ENCODE measurements around the gene NTRK2. TPM values are rescaled to one million over a fixed set of nuclear protein-coding genes. Genes with fewer than 3 reads are reported as not detected.

NTRK2 gene
- total RNA-seq, 1 donor from 2014 or later: 23.8 TPM

DNA sequence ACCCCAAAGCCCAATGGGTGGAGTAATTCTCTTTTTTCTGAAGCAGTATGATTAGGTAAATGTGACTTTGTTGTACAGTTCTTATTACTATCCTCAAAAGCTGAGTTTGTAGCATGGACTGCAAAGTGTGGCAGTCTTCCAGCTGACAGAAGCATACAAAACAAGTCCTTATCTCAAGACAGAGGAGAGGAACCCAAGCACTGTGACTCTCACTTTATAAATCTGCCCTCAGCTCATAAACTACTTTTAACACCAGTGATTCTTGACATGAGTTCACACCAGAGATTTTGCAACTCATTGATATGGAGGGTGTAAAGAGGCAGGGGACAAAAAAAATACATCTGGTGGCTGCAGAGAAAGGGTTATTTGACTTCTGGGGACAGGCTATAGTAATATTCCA is 251.6 kb downstream of the NTRK2 start:
- DNase-seq (ENCODE audit: low spot score in 2 of 2): no peak
- intact Hi-C loops (cut with DNase I): no loop called here

GRCh38 chr9:84922051-84922450 is 252.5 kb downstream of the NTRK2 start:
- no peak overlapping the region for H3K4me3 ChIP-seq
- no peak for DNase-seq (ENCODE audit: low spot score in 2 of 2)
- no peaks in the 10 kb centered on the region for H3K36me3 ChIP-seq
- no peak overlapping the region for H3K27ac ChIP-seq
- intact Hi-C loops (cut with DNase I): no loop called here
- H3K9me3 ChIP-seq: no peaks in the 10 kb centered on the region
- H3K27me3 ChIP-seq: no peaks in the 10 kb centered on the region
- no peaks in the 10 kb centered on the region for H3K4me1 ChIP-seq
- no peak for TF ChIP-seq CTCF (IDR thresholded peaks at IDR 0.05)

More for the DNA sequence above, 251.6 kb downstream of the NTRK2 start:
- Histone ChIP-seq H3K4me3 (no peak overlapping the region), H3K4me1 (no peaks in the 10 kb centered on the region), H3K27me3 (no peaks in the 10 kb centered on the region), H3K27ac (no peak overlapping the region), H3K36me3 (no peaks in the 10 kb centered on the region), H3K9me3 (no peaks in the 10 kb centered on the region)
- no peak for TF ChIP-seq CTCF (IDR thresholded peaks at IDR 0.05)

DNA sequence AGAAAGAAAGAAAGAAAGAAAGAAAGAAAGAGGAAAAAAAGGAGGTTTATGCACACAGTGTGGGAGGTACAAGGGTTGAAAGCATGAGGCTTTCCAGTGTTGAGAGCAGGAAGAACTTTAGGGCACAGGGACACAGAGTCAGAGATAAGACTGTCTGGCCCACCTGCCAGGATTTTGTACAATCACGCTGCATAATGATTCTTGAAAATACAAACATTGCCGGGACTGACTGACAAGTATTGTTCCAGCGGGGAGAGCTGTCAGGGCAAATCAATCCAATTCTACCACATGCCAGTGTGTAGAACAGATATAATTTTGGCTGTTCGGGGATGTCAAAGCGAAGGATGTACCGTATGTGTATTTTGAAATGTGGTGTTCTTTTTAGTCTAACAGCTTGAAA is 254.7 kb downstream of the NTRK2 start:
- no peaks in the 10 kb centered on the region for H3K27me3 ChIP-seq
- H3K4me3 ChIP-seq: no peak overlapping the region
- intact Hi-C loops (cut with DNase I): no loop called here
- TF ChIP-seq CTCF (IDR thresholded peaks at IDR 0.05): no peak
- DNase-seq (ENCODE audit: low spot score in 2 of 2): no peak
- no peaks in the 10 kb centered on the region for H3K4me1 ChIP-seq
- no peak overlapping the region for H3K27ac ChIP-seq
- H3K36me3 ChIP-seq: no peaks in the 10 kb centered on the region
- H3K9me3 ChIP-seq: no peaks in the 10 kb centered on the region

DNA sequence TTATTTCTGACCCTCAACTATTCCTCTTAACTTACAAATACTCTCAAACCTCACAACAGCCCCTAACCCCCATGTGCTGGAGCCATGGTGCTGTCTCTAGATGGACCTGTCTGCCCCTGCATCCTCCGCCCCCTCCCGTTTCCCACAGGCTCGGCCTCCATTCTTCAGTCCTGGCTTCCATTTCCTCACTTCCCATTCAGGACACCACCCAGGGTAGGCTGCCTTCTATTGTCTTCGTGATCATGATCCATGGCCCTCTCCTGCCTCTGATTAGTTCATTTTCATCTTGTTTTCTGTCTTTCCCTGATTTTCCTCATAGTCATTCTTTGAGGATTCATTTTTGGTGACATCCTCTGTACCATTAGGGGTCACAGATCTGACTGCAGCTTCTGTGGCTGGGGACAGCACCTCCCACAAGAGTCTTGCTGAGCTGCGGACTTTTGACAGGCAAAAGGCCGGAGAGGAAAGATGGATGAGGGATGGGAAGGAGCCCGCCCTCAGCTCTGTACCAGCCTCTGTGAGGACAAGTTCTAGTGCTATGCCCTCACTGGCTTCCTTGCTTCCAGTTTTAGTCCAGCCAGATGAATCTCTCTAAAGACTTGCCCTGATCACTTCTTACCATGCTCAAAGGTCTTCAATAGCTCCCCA is 255.8 kb downstream of the NTRK2 start:
- Histone ChIP-seq H3K27me3 (no peaks in the 10 kb centered on the region), H3K4me3 (no peak overlapping the region), H3K27ac (no peak overlapping the region), H3K36me3 (no peaks in the 10 kb centered on the region), H3K9me3 (no peaks in the 10 kb centered on the region), H3K4me1 (no peaks in the 10 kb centered on the region)
- no peak for TF ChIP-seq CTCF (IDR thresholded peaks at IDR 0.05)
- DNase-seq (ENCODE audit: low spot score in 2 of 2): no peak
- intact Hi-C loops (cut with DNase I): no loop called here

- TF ChIP-seq CTCF (IDR thresholded peaks at IDR 0.05): no peak
- no peak for DNase-seq (ENCODE audit: low spot score in 2 of 2)
Measured at GRCh38 chr9:84926793-84927192, 257.3 kb downstream of the NTRK2 start.

GRCh38 chr9:84928419-84928818 is 258.9 kb downstream of the NTRK2 start:
- intact Hi-C loops (cut with DNase I): no loop called here
- no peaks in the 10 kb centered on the region for H3K4me1 ChIP-seq
- H3K9me3 ChIP-seq: no peaks in the 10 kb centered on the region
- no peak for TF ChIP-seq CTCF (IDR thresholded peaks at IDR 0.05)
- no peak overlapping the region for H3K4me3 ChIP-seq
- no peaks in the 10 kb centered on the region for H3K27me3 ChIP-seq
- DNase-seq (ENCODE audit: low spot score in 2 of 2): no peak
- H3K27ac ChIP-seq: no peak overlapping the region
- no peaks in the 10 kb centered on the region for H3K36me3 ChIP-seq

More at GRCh38 chr9:84926793-84927192, 257.3 kb downstream of the NTRK2 start:
- Histone ChIP-seq H3K9me3 (no peaks in the 10 kb centered on the region), H3K27ac (no peak overlapping the region), H3K4me3 (no peak overlapping the region), H3K36me3 (no peaks in the 10 kb centered on the region), H3K4me1 (no peaks in the 10 kb centered on the region), H3K27me3 (no peaks in the 10 kb centered on the region)
- intact Hi-C loops (cut with DNase I): no loop called here

All from ascending aorta (tissue), 2 donors.